GM19238 (cell line): ENCODE data around the gene SH2D7.

Experiments used
- DNase-seq: peaks from one replicate; pipeline ENCODE4 v3.0.0; 2011; ENCODE audit warnings: low spot score; ENCODE audit not compliant: insufficient read length

The SH2D7 gene

DNA sequence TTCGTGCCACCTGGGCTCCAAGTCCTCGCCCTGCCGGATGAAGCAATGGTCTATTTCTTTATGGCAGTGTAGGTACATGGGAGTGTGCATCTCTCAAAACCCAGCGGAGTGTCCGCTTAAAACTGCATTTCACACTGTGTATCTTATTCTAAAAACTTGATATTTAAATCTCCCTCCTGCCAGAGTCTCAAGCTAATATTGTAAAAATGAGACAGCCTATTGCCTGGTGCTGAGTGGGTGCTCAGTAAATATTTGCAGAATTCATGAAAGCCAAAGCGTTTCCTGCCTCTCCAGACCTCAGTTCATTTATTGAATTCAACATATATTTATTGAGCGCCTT lies 14.5 kb upstream of the SH2D7 start:
- DNase-seq, result no peak

DNA sequence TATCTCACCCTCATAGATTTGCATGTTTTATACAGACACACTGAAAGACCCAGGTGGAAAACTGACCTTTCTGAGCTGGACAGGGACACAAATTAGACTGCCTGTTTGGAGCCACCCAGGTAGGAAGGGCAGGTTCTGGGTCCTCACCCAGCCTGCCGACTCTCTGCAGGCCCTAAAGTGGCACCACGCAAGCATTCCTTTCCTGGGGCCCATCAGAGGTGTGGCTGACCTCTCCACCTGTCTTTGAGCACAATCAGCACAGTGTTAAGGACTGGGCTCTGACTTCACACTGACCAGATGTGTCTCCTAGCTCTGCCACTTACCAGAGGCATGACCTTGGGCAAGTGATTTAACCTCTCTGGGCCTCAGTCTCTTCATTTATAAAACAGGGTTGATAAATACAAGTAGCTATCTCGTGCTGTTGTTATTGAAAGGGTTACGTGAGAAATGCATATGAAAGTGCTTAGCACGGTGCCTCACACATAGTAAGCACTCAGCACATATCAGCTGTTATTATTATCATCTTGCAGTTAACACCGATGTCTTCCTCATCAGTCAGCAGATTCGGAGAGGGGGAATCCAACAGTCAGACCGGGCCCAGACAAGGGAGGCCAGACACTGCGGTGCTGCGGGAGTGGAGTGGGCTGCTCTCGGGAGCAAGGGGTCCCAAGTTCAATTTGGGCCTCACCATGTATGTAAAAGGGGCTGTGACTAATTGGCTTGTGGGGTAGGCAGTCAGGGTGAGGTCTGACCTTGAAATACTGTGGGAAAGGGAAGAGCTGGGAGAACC lies 12.9 kb upstream of the SH2D7 start:
- no peak for DNase-seq

DNA sequence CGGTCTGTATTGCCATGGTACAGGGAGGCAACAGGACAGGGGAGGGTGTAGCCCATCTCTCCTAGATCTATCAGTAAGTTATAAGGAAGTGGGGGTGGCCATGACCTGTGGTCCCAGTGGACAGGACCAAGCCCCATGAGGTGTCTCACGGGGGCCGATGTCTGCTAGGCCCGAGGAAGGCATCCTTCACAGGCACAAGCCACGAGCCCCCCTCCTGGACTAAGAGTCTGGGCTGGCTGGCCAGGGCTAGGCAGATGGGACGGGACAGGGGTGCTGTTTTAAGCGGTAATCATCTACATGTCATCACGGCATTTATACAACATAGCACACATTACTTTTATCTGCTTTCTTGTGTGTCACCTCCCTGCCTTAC lies 12.3 kb upstream of the SH2D7 start:
- no peak for DNase-seq

DNA sequence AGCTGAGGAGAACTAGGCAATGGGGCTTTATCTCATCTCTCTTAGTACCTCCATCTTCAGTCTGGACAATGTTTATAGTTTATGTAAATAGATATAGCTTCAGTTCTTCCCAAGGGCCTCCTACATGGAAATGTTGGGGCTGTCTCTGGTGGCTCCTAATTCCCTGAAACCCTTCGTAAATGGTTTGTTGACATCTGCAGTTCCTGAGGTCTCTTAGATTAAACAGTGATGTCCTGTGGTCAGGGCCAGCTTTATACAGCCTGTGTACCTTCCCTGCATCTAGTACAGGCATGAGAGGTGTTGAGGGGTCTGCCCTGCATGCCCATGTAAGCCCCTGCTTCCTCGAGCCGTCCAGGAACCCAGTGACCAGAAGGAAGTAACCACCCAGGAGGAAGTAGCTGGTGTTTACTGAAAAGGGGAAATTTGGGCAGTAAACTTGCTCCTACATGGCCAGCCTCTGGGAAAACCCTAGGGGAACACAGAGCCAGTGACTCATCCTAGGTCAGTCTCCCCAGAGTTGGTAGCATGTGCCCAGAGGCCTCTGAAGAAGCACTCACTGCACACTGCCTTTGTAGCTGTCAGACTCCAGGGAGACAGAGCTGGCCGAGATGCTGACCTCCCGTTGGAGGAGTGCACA lies 10.1 kb upstream of the SH2D7 start:
- DNase-seq, result no peak

DNA sequence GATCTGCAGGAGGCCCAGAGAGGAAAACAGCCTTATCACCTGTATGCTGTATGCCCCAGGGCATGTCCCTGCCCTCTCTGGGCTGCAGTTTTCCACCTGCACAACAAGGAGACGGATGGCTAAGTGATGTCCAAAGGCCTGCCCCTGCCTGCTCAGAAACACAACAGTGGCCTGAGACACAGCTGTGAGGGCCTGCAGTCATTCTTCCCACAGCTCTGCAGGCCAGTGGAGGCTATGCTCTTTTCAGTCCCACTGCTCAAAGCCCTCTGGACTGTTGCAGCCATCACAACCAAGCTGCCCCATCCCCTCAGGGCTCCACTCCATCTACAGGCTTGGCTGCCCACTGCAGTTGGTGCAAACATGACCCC lies 9.6 kb upstream of the SH2D7 start:
- DNase-seq, result no peak

DNA sequence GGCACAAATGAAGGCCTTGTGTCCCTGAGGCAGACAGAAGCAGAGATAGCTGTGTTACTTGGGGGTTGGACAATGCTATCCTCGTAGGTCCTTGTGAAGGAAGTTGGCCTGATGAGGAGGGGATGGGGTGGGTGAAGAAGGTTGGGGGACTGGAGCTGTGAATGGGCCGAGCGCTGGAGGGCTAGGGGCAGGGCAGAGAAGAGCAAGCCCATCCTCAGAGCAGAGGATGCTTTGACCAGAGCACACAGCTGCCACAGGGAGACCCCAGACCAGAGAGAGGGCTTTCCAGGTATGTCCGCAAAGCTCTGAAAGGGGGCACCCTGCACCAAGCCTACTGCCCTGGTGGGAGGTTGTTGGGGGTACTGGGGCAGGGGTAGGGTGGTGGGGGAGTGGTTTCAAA lies 9.2 kb upstream of the SH2D7 start:
- no peak for DNase-seq

DNA sequence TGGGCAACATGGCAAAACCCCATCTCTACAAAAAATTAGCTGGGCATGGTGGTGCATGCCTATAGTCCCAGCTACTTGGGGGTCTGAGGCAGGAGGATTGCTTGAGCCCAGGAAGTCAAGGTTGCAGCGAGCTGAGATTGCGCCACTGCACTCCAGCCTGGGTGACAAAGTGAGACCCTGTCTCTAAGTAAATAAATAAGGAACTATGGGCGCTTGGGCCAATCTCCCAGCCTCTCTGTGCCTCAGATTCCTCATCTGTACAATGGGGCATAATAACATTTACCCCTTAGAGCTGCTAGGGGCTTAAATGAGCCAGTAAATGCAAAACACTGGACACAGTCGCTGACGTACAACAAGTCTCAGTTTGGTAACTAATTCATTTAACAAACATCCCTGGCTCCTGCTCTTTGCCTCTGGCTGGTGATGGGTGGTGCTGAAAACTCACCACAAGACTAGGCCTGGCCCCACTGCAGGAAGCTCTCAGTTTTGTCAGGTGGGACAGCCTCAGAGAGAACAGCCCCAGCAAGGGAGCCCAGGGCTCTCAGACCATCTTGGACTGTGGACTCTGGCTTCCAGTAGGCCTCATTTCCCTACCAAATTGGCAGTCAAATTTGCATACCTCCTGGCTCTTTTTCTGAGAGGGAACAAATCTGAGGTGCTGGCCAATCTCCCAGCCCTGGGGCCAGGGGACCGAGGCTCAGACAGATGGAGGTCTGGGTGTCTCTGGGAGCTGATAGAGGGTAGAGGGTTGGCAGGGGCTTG lies 8.5 kb upstream of the SH2D7 start:
- peak; percentile 56 for DNase-seq

DNA sequence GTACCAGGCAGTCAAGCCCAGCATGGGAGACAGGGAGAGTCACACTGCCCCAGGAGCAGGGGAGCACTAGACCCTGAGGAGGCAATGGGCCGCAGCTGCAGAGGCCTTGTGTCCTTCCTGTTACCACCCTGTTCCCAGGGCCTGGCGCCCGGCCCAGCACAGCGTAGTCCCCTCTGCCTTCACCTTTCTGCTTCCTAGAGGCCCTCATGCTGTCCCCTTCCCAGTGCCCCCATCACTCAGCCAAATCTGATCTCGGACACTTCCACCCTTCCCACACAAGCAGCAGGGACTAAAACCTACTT lies 8.0 kb upstream of the SH2D7 start:
- DNase-seq, result no peak

DNA sequence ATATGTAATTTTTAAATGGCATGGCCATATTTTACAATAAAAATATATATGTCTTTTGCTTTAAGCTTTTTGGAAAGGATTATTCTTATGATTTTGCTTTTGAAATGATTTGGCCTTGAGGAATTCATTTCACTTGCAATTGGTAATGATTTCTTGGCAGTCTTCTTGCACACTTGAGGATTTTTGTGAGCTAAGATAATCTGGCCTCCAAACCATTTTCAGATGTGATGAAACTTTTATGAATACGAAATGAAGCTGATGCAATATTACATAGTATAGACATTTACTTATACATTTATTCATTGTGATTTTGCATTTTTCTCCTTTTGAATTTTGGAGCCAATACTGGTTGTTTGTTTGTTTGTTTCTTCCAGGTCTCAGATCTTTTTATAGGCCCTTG lies 6.4 kb upstream of the SH2D7 start:
- DNase-seq, result no peak

DNA sequence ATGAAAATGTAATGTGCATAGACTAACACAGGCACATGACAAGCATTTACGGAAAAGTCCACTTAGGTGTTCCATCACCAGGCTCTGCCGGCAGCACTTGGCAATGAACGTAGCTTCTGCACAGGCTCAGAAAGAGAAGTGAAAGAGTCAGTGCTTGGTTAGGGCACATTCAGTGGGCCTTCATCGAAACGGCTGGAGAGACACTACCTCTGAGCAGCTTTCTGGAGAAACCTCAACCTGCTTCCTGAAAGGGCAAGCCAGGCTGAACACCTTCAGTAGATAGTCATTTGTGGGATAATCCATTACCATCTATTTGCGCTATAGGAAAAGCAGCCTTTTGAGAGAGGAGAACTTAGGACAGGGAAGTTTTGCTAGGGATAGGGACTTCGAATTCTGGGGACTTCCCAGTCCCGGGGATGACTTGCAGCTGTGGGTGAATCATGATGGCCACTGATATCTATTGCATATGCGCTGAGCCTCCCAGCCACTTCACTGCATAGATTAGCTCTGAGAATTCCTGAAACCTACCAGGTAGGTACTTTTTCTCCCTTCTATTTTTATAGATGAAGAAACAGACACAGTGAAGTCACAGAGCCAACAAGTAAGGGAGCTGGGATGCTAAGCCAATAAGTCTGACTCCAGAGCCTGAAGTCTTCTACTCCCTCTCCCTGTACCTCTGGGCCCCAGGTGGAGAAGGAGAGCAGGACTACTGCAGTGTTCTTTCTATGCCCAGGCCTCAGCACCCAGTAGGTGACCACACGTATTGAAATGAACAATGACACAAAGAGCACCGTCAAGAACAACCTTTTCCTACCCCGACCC lies 4.2 kb upstream of the SH2D7 start:
- peak; percentile 40 for DNase-seq

DNA sequence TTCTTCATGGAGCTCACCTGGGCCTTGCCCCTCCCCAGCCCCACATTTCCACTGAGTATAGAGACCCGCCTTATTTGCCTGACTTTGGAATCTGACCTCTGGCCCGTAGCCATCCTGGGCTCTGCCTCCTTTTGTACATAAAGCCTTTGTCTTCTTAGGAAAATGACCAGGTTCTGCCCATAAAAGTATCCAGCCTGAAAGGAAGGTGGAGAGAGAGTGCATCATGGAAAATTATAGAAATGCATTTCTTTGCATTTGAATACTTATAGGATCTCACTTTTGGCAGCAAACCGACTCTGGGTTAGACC lies 3.6 kb upstream of the SH2D7 start:
- DNase-seq, result no peak

DNA sequence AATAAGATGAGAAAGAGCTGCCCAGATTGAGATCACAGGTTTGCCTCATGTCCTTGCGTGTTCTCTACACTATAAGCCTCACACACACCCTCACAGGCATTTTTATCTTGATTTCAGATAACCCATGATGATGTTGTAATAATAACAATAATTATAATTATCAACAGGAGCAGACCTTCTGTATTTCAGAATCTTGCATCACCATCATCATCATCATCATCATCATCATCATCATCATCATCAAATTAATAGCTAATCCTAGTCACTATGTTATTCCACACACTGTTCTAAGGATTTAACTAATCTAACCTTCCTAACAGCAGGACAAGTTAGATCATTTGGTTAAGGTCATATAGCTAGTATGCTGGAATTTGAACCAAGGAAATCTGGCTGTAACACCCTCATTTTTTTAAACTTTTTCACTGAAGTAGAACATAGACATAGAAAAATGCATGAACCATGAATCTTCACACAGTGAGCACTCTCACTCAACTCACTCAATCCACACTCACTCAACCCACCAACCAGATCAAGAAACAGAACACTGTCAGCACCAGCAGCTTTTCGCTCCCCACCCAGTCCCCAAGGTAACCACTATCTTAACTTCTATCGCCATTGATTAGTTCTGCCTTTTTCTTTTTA lies 1.8 kb upstream of the SH2D7 start:
- no peak for DNase-seq

DNA sequence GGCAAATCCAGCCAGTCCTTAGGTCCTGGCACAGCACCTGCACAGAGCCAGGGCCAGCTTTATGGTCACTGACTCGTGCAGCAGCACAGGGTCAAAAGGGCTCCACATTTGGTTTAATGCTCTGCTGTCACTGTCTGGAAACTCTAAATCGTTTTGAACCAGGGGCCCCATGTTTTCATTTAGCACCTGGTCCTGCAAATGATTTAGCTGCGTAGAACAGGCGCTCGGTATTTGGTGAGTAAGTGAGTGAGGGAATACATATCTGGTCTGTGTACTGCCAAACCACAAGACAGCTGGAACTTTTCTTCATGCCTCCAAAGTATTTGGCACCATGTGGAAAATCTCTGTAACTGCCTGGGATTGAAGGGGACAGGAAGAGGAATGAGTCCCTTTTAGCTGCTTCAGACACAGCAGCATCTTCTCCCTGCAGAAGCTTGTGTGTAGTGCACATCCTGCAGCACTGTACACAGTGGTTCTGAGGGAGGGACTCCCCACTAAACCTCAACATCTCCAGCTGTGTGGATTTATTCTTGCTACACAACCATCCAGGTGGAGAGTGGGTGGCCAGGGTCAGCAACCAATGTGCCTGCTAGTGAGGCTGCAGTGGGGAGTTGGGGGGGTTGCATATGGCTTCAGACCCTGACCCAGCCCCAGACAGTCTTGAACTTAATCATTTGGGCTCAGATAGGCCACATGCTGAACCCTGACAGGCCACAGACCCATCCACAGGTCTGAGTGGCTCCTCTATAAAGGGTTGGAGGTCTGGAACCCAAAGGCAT lies 1.1 kb downstream of the SH2D7 start:
- no peak for DNase-seq

DNA sequence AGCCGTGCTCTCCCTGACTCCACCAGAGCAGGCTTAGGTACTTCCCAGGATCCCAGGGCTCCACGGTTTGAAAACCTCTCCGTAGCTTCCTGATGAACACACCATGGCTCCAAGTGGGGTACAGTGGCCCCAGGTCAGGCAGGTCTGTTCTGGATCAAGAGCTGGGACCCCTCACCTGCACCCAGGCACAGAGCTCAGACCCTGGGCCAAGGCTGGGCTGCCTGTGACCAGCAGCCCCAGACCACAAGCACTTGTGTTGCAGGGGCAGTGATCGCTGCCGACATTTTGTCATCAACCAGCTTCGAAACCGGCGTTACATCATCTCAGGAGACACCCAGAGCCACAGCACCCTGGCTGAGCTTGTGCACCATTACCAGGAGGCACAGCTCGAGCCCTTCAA lies 5.3 kb downstream of the SH2D7 start:
- no peak for DNase-seq

DNA sequence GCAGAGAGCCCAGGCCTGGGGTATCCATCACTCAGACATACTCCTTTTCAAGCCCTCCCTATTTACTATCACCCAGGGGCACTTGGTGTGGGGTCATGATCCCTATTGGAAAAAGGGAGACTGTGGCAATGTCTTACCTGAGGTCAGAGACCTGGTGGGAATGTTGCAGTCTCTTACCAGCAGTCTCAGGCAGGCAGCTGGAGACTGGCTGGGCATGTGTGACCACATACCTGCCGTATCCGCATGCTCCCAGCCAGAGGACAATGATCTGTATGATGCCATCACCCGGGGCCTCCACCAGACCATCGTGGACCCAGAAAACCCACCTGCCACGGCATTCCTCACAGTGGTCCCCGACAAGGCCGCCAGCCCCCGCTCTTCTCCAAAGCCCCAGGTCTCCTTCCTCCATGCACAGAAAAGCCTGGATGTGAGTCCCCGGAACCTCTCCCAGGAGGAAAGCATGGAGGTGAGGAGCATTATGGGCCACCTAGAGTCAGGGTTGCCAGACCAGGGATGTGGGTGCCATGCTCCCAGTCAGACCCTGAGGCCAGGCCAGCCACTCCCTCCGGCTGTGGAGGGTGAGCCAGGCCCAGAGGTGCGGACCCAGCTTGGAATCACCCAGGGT lies 5.9 kb downstream of the SH2D7 start:
- no peak for DNase-seq

DNA sequence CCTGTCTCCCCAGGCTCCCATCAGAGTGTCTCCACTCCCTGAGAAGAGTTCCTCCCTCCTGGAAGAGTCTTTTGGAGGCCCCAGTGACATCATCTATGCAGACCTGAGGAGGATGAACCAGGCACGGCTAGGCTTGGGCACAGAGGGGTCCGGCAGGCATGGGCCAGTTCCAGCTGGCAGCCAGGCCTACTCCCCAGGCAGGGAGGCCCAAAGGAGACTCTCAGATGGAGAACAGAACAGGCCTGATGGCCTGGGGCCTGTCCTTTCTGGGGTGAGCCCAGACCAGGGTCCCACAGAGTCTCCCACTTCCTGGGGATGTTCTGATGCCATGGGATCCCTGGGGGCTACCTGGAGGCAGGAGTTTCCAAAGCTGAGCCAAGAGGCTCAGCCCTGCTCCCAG lies 8.5 kb downstream of the SH2D7 start:
- DNase-seq, result no peak

DNA sequence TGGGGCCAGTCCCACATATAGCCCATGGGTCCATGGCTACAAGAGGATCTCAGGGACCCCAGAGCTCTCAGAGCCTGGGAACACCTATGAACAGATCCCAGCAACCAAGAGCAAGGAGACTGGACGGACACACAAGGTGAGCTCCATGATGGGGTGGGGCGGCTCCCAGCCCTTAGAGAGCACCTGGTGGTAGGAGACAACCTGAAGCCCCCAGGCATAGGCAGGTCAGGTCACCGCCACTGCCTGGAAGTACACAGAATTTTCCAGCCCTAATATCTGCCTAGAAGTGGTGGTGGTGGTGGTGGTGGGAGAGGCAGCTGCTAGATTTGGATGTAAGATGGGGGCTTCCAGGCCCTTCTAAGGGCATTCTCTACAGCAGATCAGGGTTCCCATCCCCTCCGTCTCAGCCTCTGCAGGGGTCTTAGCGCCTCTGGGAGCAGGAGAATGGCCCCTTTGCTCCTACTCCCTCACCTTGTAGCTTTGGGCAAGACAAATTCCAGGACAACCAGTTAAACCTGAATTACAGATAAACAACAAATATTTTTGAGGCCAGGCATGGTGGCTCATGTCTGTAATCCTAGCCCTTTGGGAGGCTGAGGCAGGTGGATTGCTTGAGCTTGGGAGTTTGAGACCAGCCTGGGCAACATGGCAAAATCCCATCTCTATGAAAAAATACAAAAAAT lies 9.2 kb downstream of the SH2D7 start:
- no peak for DNase-seq

DNA sequence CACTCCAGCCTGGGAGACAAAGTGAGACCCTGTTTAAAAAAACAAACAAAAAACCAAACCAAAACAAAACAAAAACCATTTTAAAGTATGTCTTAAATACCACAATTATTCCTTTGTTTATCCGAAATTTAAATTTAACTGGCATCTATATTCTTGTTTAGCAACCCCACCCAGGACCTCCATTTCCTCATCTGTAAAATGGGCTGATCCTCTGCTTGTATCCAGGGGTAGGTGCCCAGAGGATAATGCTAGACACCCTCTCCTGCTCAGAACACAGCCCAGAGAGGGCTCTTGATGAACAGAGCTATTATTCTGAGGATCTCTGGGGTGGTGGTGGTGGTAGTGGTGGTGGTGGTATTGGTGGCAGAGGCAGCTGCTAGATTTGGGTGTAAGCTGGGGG lies 9.8 kb downstream of the SH2D7 start:
- no peak for DNase-seq

DNA sequence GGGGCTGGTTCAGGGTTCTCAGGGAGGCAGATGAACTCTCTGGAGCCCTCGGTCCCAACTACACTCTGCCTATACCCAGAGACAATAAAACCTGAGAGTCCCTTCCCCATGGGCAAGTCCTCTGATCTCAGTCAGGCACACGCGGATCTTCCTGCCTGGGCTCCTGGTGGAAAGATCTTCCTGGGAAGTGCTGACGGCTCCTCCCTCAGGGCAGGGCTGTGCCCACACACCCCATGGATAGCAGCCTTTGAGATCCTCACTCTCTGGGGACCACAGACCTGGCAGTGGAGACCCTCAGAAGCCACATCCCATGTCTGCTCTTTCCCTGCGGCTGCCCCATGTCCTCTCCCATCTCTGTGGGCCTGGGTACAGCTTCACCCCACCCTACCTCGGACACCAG lies 10.4 kb downstream of the SH2D7 start:
- no peak for DNase-seq
